ENCODE measurements around the gene CMSS1.

The CMSS1 gene

GRCh38 chr3:100029689-100030088 is 212.0 kb downstream of the CMSS1 start:
- DNase-seq (ENCODE audit: low read depth in 1 of 2, low spot score in 1 of 2): no peak
- H3K27me3 ChIP-seq (ENCODE audit: insufficient read depth, poor library complexity, severe bottlenecking): no peaks in the 10 kb centered on the region
- H3K27ac ChIP-seq (replicated peaks): no peak overlapping the region

GRCh38 chr3:100030346-100030745 is 212.7 kb downstream of the CMSS1 start:
- no peak overlapping the region for H3K4me3 ChIP-seq (replicated peaks; ENCODE audit: insufficient read depth, low read length)
- H3K27me3 ChIP-seq (ENCODE audit: insufficient read depth, poor library complexity, severe bottlenecking): no peaks in the 10 kb centered on the region
- TF ChIP-seq POLR2AphosphoS5 (IDR thresholded peaks at IDR 0.05; ENCODE audit: low read depth): no peak
- no peak for TF ChIP-seq CTCF (IDR thresholded peaks at IDR 0.05; ENCODE audit: insufficient read depth, low read length)
- TF ChIP-seq SPI1 (IDR thresholded peaks at IDR 0.05; ENCODE audit: borderline replicate concordance, low read depth): no peak
- TF ChIP-seq GABPA (IDR thresholded peaks at IDR 0.05; ENCODE audit: low read depth): no peak
- TF ChIP-seq REST (IDR thresholded peaks at IDR 0.05; ENCODE audit: insufficient replicate concordance, low read depth): no peak
- H3K27ac ChIP-seq (replicated peaks): no peak overlapping the region
- no peak for DNase-seq (ENCODE audit: low read depth in 1 of 2, low spot score in 1 of 2)

More at GRCh38 chr3:100029689-100030088, 212.0 kb downstream of the CMSS1 start:
- no peak for TF ChIP-seq GABPA (IDR thresholded peaks at IDR 0.05; ENCODE audit: low read depth)
- no peak for TF ChIP-seq POLR2AphosphoS5 (IDR thresholded peaks at IDR 0.05; ENCODE audit: low read depth)
- no peak for TF ChIP-seq REST (IDR thresholded peaks at IDR 0.05; ENCODE audit: insufficient replicate concordance, low read depth)
- TF ChIP-seq CTCF (IDR thresholded peaks at IDR 0.05; ENCODE audit: insufficient read depth, low read length): no peak
- TF ChIP-seq SPI1 (IDR thresholded peaks at IDR 0.05; ENCODE audit: borderline replicate concordance, low read depth): no peak
- H3K4me3 ChIP-seq (replicated peaks; ENCODE audit: insufficient read depth, low read length): no peak overlapping the region

GRCh38 chr3:100030914-100031425 is 213.3 kb downstream of the CMSS1 start:
- Histone ChIP-seq H3K4me3 (replicated peaks; ENCODE audit: insufficient read depth, low read length) (no peak overlapping the region), H3K27me3 (ENCODE audit: insufficient read depth, poor library complexity, severe bottlenecking) (no peaks in the 10 kb centered on the region), H3K27ac (replicated peaks) (no peak overlapping the region)
- TF ChIP-seq SPI1 (IDR thresholded peaks at IDR 0.05; ENCODE audit: borderline replicate concordance, low read depth) (no peak), GABPA (IDR thresholded peaks at IDR 0.05; ENCODE audit: low read depth) (no peak)
- DNase-seq (ENCODE audit: low read depth in 1 of 2, low spot score in 1 of 2): no peak

- DNase-seq (ENCODE audit: low read depth in 1 of 2, low spot score in 1 of 2): no peak
- no peak for TF ChIP-seq GABPA (IDR thresholded peaks at IDR 0.05; ENCODE audit: low read depth)
- TF ChIP-seq POLR2AphosphoS5 (IDR thresholded peaks at IDR 0.05; ENCODE audit: low read depth): no peak
- TF ChIP-seq REST (IDR thresholded peaks at IDR 0.05; ENCODE audit: insufficient replicate concordance, low read depth): no peak
- TF ChIP-seq SPI1 (IDR thresholded peaks at IDR 0.05; ENCODE audit: borderline replicate concordance, low read depth): no peak
- no peak overlapping the region for H3K27ac ChIP-seq (replicated peaks)
Measured at GRCh38 chr3:100032243-100032642, 214.6 kb downstream of the CMSS1 start.

More at GRCh38 chr3:100032243-100032642, 214.6 kb downstream of the CMSS1 start:
- H3K4me3 ChIP-seq (replicated peaks; ENCODE audit: insufficient read depth, low read length): no peak overlapping the region
- H3K27me3 ChIP-seq (ENCODE audit: insufficient read depth, poor library complexity, severe bottlenecking): no peaks in the 10 kb centered on the region
